Measurements from ENCODE around the gene GPR22. TPM values are rescaled to one million over a fixed set of nuclear protein-coding genes. Genes with fewer than 3 reads are reported as not detected.

GPR22 gene
- total RNA-seq, 1 experiment from 2014 or later = not detected

- ATAC-seq (no peak), DNase-seq (ENCODE audit: low read depth, low spot score) (no peak)
- in situ Hi-C loops (cut with HindIII; ENCODE audit: low pct_unique_long_range_greater_than_20kb, low sequenced_read_pairs) = no loop called here
- ChIA-PET POLR2A (no interaction called here), CTCF (interaction anchor here (0.6 kb wide), 1 partner anchor 776 kb away, joined by 4 read pairs; no protein-coding TSS in a partner anchor)
- intact Hi-C loops (cut with micrococcal nuclease; ENCODE audit: unreplicated experiment) = no loop called here
- Histone ChIP-seq H3K27me3 (ENCODE audit: control insufficient read depth, insufficient read depth, low read length) (no peaks in the 10 kb centered on the region), H3K27ac (ENCODE audit: low read length) (no peak overlapping the region), H3K4me3 (ENCODE audit: low read depth in 2 of 2, low read length in 2 of 2) (no peak overlapping the region), H3K36me3 (ENCODE audit: control insufficient read depth, insufficient read depth, low read length) (no peaks in the 10 kb centered on the region), H3K9me3 (ENCODE audit: control insufficient read depth, insufficient read depth, low read depth, low read length) (no peaks in the 10 kb centered on the region), H3K4me1 (ENCODE audit: control insufficient read depth, insufficient read depth, low read length) (no peaks in the 10 kb centered on the region)
- no peak for TF ChIP-seq REST (IDR thresholded peaks at IDR 0.05; ENCODE audit: insufficient read depth in 1 of 2, low read depth in 2 of 2, low read length in 1 of 2)
- no peak for TF ChIP-seq SIN3A (IDR thresholded peaks at IDR 0.05; ENCODE audit: borderline replicate concordance, insufficient read depth, low read depth, low read length)
- TF ChIP-seq CTCF (IDR thresholded peaks at IDR 0.05) = no peak
- TF ChIP-seq TCF7L2 (IDR thresholded peaks at IDR 0.05; ENCODE audit: low read depth, low read length) = no peak
- no peak for TF ChIP-seq POLR2AphosphoS5 (IDR thresholded peaks at IDR 0.05; ENCODE audit: low read depth, low read length)
- no TSS peak for BruUV-seq (replicated peaks)
Measured at GRCh38 chr7:107439025-107439424, 30.8 kb upstream of the GPR22 start.

- no peak for TF ChIP-seq SIN3A (IDR thresholded peaks at IDR 0.05; ENCODE audit: borderline replicate concordance, insufficient read depth, low read depth, low read length)
- TF ChIP-seq TCF7L2 (IDR thresholded peaks at IDR 0.05; ENCODE audit: low read depth, low read length) = no peak
- TF ChIP-seq POLR2AphosphoS5 (IDR thresholded peaks at IDR 0.05; ENCODE audit: low read depth, low read length) = no peak
- TF ChIP-seq REST (IDR thresholded peaks at IDR 0.05; ENCODE audit: insufficient read depth in 1 of 2, low read depth in 2 of 2, low read length in 1 of 2) = no peak
- no peak for TF ChIP-seq CTCF (IDR thresholded peaks at IDR 0.05)
- no peak for DNase-seq (ENCODE audit: low read depth, low spot score)
- ATAC-seq = no peak
- intact Hi-C loops (cut with micrococcal nuclease; ENCODE audit: unreplicated experiment) (no loop called here), in situ Hi-C loops (cut with HindIII; ENCODE audit: low pct_unique_long_range_greater_than_20kb, low sequenced_read_pairs) (no loop called here)
- no TSS peak for BruUV-seq (replicated peaks)
- H3K4me3 ChIP-seq (ENCODE audit: low read depth in 2 of 2, low read length in 2 of 2) = no peak overlapping the region
- no peaks in the 10 kb centered on the region for H3K27me3 ChIP-seq (ENCODE audit: control insufficient read depth, insufficient read depth, low read length)
- ChIA-PET CTCF (no interaction called here), POLR2A (interaction anchor here (0.9 kb wide), 1 partner anchor 426 kb away, joined by 3 read pairs; no protein-coding TSS in a partner anchor)
- H3K4me1 ChIP-seq (ENCODE audit: control insufficient read depth, insufficient read depth, low read length) = no peaks in the 10 kb centered on the region
- H3K27ac ChIP-seq (ENCODE audit: low read length) = no peak overlapping the region
- no peaks in the 10 kb centered on the region for H3K36me3 ChIP-seq (ENCODE audit: control insufficient read depth, insufficient read depth, low read length)
- no peaks in the 10 kb centered on the region for H3K9me3 ChIP-seq (ENCODE audit: control insufficient read depth, insufficient read depth, low read depth, low read length)
Measured at GRCh38 chr7:107441581-107442422, 28.1 kb upstream of the GPR22 start.

Data from Panc1 (cell line).